ENCODE results near the gene PDSS2.

DNA sequence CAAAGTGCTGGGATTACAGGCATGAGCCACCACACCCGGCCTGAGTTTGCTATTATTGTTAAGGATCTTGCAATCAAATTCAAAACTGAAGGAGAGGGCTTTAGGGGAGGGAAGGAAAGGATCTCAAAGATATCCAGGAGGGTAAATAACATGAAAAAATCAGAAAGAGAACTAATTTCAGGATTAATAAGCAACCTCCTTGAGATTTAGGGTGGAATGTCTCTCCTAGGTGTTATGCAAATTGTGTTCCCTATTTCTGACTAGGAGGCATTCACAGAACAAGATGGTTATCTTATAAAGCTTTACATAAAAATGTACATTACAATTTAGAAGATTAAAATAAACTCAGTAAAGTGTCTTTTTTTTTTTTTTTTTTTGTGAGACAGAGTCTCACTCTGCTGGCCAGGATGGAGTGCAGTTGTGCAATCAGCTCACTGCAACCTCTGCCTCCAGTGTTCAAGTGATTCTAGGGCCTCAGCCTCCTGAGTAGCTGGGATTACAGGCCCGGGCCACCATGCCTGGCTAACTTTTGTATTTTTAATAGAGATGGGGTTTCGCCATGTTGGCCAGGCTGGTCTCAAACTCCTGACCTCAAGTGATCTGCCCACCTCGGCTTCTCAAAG, 252.0 kb downstream of the PDSS2 start:
- TF ChIP-seq, protein P1, sequence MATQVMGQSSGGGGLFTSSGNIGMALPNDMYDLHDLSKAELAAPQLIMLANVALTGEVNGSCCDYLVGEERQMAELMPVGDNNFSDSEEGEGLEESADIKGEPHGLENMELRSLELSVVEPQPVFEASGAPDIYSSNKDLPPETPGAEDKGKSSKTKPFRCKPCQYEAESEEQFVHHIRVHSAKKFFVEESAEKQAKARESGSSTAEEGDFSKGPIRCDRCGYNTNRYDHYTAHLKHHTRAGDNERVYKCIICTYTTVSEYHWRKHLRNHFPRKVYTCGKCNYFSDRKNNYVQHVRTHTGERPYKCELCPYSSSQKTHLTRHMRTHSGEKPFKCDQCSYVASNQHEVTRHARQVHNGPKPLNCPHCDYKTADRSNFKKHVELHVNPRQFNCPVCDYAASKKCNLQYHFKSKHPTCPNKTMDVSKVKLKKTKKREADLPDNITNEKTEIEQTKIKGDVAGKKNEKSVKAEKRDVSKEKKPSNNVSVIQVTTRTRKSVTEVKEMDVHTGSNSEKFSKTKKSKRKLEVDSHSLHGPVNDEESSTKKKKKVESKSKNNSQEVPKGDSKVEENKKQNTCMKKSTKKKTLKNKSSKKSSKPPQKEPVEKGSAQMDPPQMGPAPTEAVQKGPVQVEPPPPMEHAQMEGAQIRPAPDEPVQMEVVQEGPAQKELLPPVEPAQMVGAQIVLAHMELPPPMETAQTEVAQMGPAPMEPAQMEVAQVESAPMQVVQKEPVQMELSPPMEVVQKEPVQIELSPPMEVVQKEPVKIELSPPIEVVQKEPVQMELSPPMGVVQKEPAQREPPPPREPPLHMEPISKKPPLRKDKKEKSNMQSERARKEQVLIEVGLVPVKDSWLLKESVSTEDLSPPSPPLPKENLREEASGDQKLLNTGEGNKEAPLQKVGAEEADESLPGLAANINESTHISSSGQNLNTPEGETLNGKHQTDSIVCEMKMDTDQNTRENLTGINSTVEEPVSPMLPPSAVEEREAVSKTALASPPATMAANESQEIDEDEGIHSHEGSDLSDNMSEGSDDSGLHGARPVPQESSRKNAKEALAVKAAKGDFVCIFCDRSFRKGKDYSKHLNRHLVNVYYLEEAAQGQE (IDR thresholded peaks at IDR 0.05; ENCODE audit: insufficient read depth in 1 of 2, low read depth in 2 of 2, low read length in 1 of 2) = no peak
- TF ChIP-seq, protein P2, sequence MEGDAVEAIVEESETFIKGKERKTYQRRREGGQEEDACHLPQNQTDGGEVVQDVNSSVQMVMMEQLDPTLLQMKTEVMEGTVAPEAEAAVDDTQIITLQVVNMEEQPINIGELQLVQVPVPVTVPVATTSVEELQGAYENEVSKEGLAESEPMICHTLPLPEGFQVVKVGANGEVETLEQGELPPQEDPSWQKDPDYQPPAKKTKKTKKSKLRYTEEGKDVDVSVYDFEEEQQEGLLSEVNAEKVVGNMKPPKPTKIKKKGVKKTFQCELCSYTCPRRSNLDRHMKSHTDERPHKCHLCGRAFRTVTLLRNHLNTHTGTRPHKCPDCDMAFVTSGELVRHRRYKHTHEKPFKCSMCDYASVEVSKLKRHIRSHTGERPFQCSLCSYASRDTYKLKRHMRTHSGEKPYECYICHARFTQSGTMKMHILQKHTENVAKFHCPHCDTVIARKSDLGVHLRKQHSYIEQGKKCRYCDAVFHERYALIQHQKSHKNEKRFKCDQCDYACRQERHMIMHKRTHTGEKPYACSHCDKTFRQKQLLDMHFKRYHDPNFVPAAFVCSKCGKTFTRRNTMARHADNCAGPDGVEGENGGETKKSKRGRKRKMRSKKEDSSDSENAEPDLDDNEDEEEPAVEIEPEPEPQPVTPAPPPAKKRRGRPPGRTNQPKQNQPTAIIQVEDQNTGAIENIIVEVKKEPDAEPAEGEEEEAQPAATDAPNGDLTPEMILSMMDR (IDR thresholded peaks at IDR 0.05) = no peak
- no peak for TF ChIP-seq TCF7L2 (IDR thresholded peaks at IDR 0.05; ENCODE audit: low read depth, low read length)
- TF ChIP-seq POLR2AphosphoS5 (IDR thresholded peaks at IDR 0.05; ENCODE audit: low read depth, low read length) = no peak

Measured in Panc1 (cell line).